Stimulated activated CD8-positive, alpha-beta memory T cell treated with anti-CD3 and anti-CD28 coated beads, Interleukin-15, amount 100 ng/mL, for 1 hour (primary cell): ENCODE measurements around the gene ADRM1.
A peak's percentile ranks its signal among the peaks of the same experiment; 100 is the strongest.

Experiments
- DNase-seq: peaks from one replicate; pipeline ENCODE4 v3.0.0-alpha.2; 2020; ENCODE audit warnings: low read depth

Gene ADRM1, protein sequence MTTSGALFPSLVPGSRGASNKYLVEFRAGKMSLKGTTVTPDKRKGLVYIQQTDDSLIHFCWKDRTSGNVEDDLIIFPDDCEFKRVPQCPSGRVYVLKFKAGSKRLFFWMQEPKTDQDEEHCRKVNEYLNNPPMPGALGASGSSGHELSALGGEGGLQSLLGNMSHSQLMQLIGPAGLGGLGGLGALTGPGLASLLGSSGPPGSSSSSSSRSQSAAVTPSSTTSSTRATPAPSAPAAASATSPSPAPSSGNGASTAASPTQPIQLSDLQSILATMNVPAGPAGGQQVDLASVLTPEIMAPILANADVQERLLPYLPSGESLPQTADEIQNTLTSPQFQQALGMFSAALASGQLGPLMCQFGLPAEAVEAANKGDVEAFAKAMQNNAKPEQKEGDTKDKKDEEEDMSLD

DNA sequence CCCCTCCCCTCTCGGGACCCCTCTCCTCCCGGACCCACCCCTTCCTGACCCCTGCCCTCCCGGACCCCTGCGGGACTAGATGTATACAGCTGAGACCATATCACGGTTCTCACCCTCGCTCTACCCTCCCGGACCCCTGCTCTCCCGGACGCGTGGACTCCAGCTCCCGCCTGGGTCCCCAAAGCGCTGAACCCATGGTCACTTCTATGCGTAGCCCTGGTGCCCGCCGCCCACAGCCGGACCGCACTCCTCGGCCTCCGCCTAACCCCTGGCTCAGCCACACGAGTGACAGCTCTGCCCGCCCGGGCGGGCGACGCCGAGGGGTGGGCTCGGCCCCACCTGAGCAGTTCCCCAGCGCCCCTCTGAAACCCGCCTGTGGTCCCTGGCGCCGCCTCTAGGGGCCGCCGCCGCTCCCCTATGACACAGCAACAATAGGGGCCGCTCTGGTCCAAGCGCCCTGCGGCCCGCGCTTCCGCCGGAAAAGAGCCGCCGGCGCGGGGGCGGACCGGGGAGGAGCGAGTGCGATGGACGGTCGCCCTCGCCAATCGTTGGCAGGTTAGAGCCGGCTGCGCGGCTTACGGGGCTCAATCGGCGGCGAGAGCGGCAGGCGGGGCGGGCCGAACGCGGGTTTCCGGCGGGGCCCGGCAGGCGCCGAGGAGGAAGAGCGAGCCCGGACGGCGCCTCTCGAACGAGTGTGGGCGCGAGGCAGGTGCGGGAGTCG lies at the start of gene ADRM1:
Gene ADRM1 (plus strand): TSS at position 657 of the 721 bp plus-strand sequence. CDS start 572 bp downstream, outside the sequence.
- DNase-seq: peak; percentile 83

DNA sequence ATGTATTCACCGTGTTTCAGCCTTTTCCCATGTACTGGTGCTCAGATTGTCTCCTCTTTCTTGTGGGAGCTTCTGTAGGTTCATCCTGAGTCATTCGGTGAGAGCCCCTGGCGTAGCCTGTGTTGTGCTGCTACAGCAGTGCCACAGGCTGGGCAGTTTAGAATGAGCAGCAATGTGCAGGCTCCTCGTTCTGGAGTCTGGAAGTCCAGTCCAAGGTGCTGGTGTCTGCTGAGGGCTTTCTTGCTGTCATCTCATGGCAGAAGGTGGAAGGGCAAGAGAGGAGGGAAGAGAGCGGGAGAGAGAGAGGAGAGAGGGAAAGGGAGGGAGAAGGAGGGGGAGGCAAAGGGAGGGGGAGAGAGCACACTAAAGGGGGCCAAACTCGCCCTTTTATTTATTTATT lies 49.4 kb upstream of the ADRM1 start:
- DNase-seq: no peak

- no peak for DNase-seq
Observed at GRCh38 chr20:62254021-62254724, 48.6 kb upstream of the ADRM1 start.

GRCh38 chr20:62255976-62256375 lies 46.8 kb upstream of the ADRM1 start:
- no peak for DNase-seq

DNA sequence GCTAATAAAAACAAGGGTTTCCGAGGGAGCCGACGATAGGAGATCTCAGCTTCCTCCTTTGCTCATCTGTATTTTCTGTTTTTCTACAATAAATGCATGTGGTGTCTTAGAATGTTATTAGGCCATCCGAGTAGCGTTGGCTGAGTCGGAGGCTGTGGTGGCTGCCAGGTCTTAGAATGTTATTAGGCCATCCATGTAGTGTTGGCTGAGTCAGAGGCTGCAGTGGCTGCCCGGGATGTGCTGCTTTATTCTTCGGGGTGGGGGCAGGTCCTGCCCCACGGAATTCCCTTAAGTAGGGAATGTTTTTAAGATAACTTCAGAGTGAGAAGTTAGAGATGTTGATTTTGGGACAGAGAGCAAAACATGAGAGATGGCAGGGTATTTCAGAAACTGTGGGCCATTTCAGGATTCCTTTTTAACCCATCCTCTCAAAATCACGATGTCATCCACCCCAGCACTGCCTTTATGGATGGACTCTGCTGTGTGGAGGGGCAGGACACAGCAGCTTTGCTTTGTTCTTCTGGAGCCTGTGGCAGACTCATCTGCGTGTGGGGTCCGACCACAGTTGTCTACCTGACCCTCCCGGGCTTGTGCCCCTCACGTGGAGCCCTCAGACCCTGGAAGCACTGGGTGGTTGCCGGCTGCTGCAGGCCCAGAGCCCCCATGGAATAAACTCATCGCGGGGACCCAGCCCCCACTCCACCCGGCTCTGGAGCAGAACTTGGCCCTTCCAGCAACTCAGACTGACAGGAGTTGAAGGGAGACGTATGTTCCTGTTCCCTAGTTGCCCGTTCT lies 44.1 kb upstream of the ADRM1 start:
- no peak for DNase-seq

DNA sequence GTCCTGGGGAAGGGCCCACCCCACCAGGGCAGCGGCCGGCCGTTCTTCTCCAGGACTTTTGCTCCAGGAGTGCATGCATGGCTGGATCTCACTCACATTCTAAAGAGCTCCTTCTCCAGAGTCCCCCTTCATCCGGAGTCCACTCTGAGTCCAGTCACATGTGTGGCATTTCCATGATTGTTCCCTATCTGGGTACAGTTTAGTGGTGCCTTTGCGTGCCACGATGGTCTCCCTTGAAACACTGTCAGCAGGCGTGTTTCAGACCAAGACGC lies 43.6 kb upstream of the ADRM1 start:
- DNase-seq: no peak

GRCh38 chr20:62262064-62262463 lies 40.7 kb upstream of the ADRM1 start:
- DNase-seq: no peak

DNA sequence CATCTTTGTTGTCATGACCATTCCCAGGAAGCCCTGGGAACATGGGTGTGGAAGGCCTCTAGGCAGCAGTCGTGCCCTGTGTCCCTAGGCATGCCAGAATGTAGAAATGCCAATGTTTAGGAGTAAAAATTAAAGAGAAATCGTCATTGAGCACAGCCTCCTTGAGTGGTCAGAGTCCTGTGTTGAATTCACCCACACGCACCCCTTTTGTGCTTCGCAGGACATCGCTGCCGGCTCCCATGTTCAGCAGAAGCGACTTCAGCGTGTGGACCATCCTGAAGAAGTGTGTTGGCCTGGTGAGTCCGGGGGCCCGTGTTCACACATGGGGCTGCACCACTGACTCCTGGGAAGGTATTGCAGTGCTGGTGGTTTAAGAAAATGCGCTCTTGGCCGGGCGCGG lies 39.4 kb upstream of the ADRM1 start:
- DNase-seq: no peak

DNA sequence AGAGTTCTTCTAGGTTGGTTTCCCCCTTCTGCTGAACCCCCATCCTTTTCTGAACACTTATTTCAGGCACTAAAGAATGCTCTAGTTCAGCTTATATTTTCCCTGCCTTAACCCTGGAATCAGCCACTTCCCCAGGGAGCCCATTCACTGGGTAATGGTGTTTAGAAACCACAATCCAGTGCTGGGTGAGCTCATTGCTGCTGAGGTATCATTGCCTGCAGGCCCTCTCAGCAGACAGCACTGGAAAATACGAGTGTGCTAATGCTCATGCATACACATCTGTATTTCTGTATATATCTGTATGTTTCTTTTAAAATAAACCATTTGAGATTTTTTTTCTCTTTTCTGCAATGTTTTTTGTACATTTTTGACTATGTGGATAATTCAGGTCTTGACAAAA lies 37.4 kb upstream of the ADRM1 start:
- DNase-seq: no peak

- DNase-seq: no peak
Observed at GRCh38 chr20:62266340-62266739, 36.5 kb upstream of the ADRM1 start.

- DNase-seq: no peak
Observed at GRCh38 chr20:62266851-62267250, 35.9 kb upstream of the ADRM1 start.

- DNase-seq: no peak
Observed at GRCh38 chr20:62267543-62267942, 35.3 kb upstream of the ADRM1 start.

DNA sequence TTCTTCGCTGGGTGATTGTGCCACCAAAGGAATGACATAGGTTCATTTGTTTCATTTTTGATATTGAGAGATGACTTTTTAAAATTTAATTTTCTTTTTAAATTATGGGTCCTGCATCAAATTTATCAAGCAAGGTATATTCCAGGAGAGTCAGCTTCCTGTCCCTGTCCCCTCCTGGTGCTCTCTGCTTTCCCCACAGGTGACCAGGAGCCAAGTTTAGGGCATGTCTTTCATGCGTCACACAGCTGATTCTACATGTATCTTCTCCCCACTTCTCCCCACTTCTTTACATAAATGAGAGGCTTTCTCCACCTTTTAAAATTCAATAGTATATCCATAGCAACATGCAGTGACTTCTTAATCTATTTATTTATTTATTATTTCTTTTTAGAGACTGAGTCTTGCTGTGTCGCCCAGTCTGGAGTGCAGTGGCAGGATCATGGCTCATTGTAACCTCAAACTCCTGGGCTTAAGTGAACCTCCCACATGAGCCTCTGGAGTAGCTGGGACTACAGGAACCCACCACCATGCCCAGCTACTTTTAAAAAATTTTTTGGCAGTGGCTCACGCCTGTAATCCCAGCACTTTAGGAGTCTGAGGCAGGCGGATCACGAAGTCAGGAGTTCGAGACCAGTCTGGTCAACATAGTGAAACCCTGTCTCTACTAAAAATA lies 34.4 kb upstream of the ADRM1 start:
- DNase-seq: no peak

DNA sequence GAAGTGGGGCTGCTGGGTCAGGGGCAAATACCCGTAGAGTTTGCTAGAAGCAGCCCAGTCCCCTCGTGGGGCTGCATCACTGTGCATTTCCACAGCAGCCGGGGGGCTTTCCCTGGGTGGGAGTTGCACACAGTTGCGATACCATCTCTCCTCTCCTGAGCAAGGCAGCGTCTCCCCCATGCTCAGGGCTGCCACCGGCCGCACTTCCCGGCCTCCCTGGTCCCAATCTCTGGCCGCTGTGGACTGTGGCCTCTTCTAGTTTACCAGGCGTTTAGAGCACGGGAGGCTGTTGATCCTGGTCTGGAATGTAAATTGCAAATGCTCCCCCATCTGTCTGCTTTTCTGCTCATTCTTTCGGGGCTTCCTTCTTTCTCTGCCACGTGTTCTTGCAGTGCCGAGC lies 33.4 kb upstream of the ADRM1 start:
- DNase-seq: no peak

- no peak for DNase-seq
Observed at GRCh38 chr20:62269871-62270270, 32.9 kb upstream of the ADRM1 start.

GRCh38 chr20:62272200-62272599 lies 30.6 kb upstream of the ADRM1 start:
- DNase-seq: no peak

DNA sequence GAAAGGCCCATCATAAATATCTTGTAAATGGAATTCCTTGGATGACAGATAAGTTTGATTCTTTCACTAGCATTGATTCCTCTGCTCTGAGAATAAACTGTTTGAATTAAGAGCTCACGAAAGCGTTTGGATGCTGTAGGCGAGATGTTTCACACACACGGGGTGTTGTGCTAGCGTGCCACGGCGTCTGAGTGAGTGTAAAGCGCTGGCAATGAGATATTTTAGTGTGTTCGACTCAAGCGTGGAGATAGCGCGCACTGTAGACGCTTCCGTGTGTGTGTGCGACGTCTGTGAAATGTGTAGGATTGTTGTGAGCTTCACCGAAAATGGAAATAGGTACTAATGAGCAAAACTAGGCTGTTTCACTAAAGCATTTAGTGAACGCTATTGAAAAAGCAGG lies 29.4 kb upstream of the ADRM1 start:
- no peak for DNase-seq

- no peak for DNase-seq
Observed at GRCh38 chr20:62274332-62274950, 28.4 kb upstream of the ADRM1 start.

DNA sequence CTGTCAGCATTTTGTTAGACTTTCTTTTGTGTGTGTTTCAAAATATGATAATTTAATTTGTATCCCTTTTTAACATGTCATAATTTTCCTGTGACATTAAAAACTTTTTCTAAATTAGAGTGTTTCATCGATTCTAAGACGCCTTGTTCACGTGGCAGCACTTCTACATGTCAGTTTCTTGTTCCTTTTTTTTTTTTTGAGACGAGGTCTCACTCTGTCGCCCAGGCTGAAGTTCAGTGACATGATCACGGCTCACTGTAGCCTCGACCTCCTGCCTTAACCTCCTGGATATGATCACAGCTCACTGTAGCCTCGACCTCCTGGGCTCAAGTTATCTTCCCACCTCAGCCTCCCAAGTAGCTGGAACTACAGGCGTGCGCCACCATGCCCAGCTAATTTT lies 27.6 kb upstream of the ADRM1 start:
- DNase-seq: no peak

GRCh38 chr20:62276439-62276838 lies 26.4 kb upstream of the ADRM1 start:
- DNase-seq: no peak

GRCh38 chr20:62277253-62277652 lies 25.5 kb upstream of the ADRM1 start:
- no peak for DNase-seq
